Astrocyte (in vitro differentiated cells and primary cell): ENCODE results near the gene COA6. TPM values are rescaled to one million over a fixed set of nuclear protein-coding genes. Genes with fewer than 3 reads are reported as not detected.

Source experiments
- DNase-seq: peaks from one replicate; pipeline ENCODE4 v3.0.0-alpha.2; 2010; ENCODE audit warnings: low read depth
- FAIRE-seq: peaks from 2 replicates; lab custom pipeline; 2011; peaks lifted over from hg19 to GRCh38; lab: Jason Lieb, UNC
- H2AFZ ChIP-seq: 2 replicates; pipeline ENCODE4 v1.6.0; 2012; ENCODE audit warnings: low read depth, low read length, inconsistent platforms
- H3K27ac ChIP-seq: 2 replicates; pipeline ENCODE4 v1.5.1; 2011; ENCODE audit warnings: low read depth, low read length, inconsistent platforms
- H3K27me3 ChIP-seq: 2 replicates; pipeline ENCODE4 v1.6.0; 2011; ENCODE audit warnings: low read length, inconsistent platforms; ENCODE audit not compliant: insufficient read depth
- H3K36me3 ChIP-seq: 2 replicates; pipeline ENCODE4 v1.5.1; 2011; ENCODE audit warnings: low read length, inconsistent platforms; ENCODE audit not compliant: insufficient read depth
- H3K4me1 ChIP-seq: 2 replicates; pipeline ENCODE4 v1.5.1; 2011; ENCODE audit warnings: low read length, inconsistent platforms; ENCODE audit not compliant: insufficient read depth
- H3K4me2 ChIP-seq: 2 replicates; pipeline ENCODE4 v1.6.0; 2012; ENCODE audit warnings: low read length, inconsistent platforms
- H3K4me3 ChIP-seq: 2 replicates; pipeline ENCODE4 v1.5.1; 2011; ENCODE audit warnings: low read depth, mild to moderate bottlenecking, low read length, inconsistent platforms; ENCODE audit not compliant: insufficient read depth
- H3K79me2 ChIP-seq: 2 replicates; pipeline ENCODE4 v1.6.0; 2012; ENCODE audit warnings: mild to moderate bottlenecking, low read length, inconsistent platforms; ENCODE audit not compliant: insufficient read depth
- H3K9ac ChIP-seq: 2 replicates; pipeline ENCODE4 v1.6.0; 2012; ENCODE audit warnings: mild to moderate bottlenecking, low read length, inconsistent platforms
- H3K9me3 ChIP-seq: 2 replicates; pipeline ENCODE4 v1.5.1; 2012; ENCODE audit warnings: low read depth, mild to moderate bottlenecking, low read length, inconsistent platforms; ENCODE audit not compliant: insufficient read depth
- H4K20me1 ChIP-seq: 2 replicates; pipeline ENCODE4 v1.6.0; 2012; ENCODE audit warnings: low read length, inconsistent platforms; ENCODE audit not compliant: insufficient read depth
- H3K27ac Mint-ChIP-seq: one replicate; pipeline ENCODE4 v1.8.0; 2021; ENCODE audit warnings: mild to moderate bottlenecking, mixed read lengths; ENCODE audit not compliant: unreplicated experiment
- H3K27me3 Mint-ChIP-seq: one replicate; pipeline ENCODE4 v1.8.0; 2021; ENCODE audit warnings: low read depth, mixed read lengths; ENCODE audit not compliant: unreplicated experiment
- H3K36me3 Mint-ChIP-seq: one replicate; pipeline ENCODE4 v1.8.0; 2021; ENCODE audit warnings: low read depth, mixed read lengths; ENCODE audit not compliant: unreplicated experiment
- H3K4me1 Mint-ChIP-seq: one replicate; pipeline ENCODE4 v1.8.0; 2021; ENCODE audit warnings: low read depth, mixed read lengths; ENCODE audit not compliant: unreplicated experiment
- H3K4me3 Mint-ChIP-seq: one replicate; pipeline ENCODE4 v1.8.0; 2021; ENCODE audit warnings: mild to moderate bottlenecking, moderate library complexity, mixed read lengths; ENCODE audit not compliant: unreplicated experiment
- H3K9me3 Mint-ChIP-seq: one replicate; pipeline ENCODE4 v1.8.0; 2021; ENCODE audit warnings: mild to moderate bottlenecking, mixed read lengths; ENCODE audit not compliant: unreplicated experiment
- EZH2 ChIP-seq: IDR thresholded peaks from 2 replicates; pipeline ENCODE4 v1.6.1; 2012; ENCODE audit warnings: mild to moderate bottlenecking, low read length, inconsistent platforms; ENCODE audit not compliant: insufficient read depth
- total RNA-seq: library from RNA; stranded (reverse); gene quantifications from 2 replicates; pipeline ENCODE4 v1.2.1, GENCODE V29; 2021
- TF ChIP-seq, protein P1 (sequence below): IDR thresholded peaks from 2 replicates; pipeline ENCODE4 v1.5.1; 2011; ENCODE audit warnings: low read depth, mild to moderate bottlenecking, inconsistent platforms, low read length, moderate library complexity; ENCODE audit not compliant: insufficient read depth

The COA6 gene
- total RNA-seq, 1 donor from 2014 or later = 22.0 TPM

GRCh38 chr1:234340528-234340927, 32.7 kb upstream of the COA6 start:
- Histone ChIP-seq H3K27me3 (no peaks in the 10 kb centered on the region), H3K27ac (no peak overlapping the region), H4K20me1 (no peaks in the 10 kb centered on the region), H3K4me2 (no peak overlapping the region), H3K4me3 (no peak overlapping the region), H3K36me3 (no peaks in the 10 kb centered on the region), H3K4me1 (no peaks in the 10 kb centered on the region), H3K9me3 (no peaks in the 10 kb centered on the region), H3K9ac (no peak overlapping the region), H3K79me2 (no peaks in the 10 kb centered on the region), H2AFZ (no peak overlapping the region)
- no peak overlapping the region for H3K27ac Mint-ChIP-seq
- H3K27me3 Mint-ChIP-seq = no peaks in the 10 kb centered on the region
- DNase-seq (no peak), FAIRE-seq (no peak)
- H3K4me1 Mint-ChIP-seq = no peaks in the 10 kb centered on the region
- H3K9me3 Mint-ChIP-seq = peaks cover 9% of the 10 kb centered on the region
- no peak overlapping the region for H3K4me3 Mint-ChIP-seq
- TF ChIP-seq, protein P1, sequence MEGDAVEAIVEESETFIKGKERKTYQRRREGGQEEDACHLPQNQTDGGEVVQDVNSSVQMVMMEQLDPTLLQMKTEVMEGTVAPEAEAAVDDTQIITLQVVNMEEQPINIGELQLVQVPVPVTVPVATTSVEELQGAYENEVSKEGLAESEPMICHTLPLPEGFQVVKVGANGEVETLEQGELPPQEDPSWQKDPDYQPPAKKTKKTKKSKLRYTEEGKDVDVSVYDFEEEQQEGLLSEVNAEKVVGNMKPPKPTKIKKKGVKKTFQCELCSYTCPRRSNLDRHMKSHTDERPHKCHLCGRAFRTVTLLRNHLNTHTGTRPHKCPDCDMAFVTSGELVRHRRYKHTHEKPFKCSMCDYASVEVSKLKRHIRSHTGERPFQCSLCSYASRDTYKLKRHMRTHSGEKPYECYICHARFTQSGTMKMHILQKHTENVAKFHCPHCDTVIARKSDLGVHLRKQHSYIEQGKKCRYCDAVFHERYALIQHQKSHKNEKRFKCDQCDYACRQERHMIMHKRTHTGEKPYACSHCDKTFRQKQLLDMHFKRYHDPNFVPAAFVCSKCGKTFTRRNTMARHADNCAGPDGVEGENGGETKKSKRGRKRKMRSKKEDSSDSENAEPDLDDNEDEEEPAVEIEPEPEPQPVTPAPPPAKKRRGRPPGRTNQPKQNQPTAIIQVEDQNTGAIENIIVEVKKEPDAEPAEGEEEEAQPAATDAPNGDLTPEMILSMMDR = no peak
- TF ChIP-seq EZH2 = no peak
- no peaks in the 10 kb centered on the region for H3K36me3 Mint-ChIP-seq

GRCh38 chr1:234342774-234343173, 30.5 kb upstream of the COA6 start:
- Mint-ChIP-seq H3K36me3 (no peaks in the 10 kb centered on the region), H3K4me1 (no peaks in the 10 kb centered on the region), H3K27me3 (no peaks in the 10 kb centered on the region), H3K4me3 (no peak overlapping the region), H3K9me3 (peaks cover 4% of the 10 kb centered on the region), H3K27ac (no peak overlapping the region)
- H3K9me3 ChIP-seq = no peaks in the 10 kb centered on the region
- H2AFZ ChIP-seq = no peak overlapping the region
- no peaks in the 10 kb centered on the region for H3K27me3 ChIP-seq
- no peaks in the 10 kb centered on the region for H3K79me2 ChIP-seq
- FAIRE-seq (no peak), DNase-seq (no peak)
- TF ChIP-seq, protein P1 = no peak
- no peak for TF ChIP-seq EZH2
- no peak overlapping the region for H3K9ac ChIP-seq
- H3K4me2 ChIP-seq = no peak overlapping the region
- no peaks in the 10 kb centered on the region for H3K4me1 ChIP-seq
- H3K4me3 ChIP-seq = no peak overlapping the region
- H3K27ac ChIP-seq = no peak overlapping the region
- H3K36me3 ChIP-seq = no peaks in the 10 kb centered on the region
- H4K20me1 ChIP-seq = no peaks in the 10 kb centered on the region

DNA sequence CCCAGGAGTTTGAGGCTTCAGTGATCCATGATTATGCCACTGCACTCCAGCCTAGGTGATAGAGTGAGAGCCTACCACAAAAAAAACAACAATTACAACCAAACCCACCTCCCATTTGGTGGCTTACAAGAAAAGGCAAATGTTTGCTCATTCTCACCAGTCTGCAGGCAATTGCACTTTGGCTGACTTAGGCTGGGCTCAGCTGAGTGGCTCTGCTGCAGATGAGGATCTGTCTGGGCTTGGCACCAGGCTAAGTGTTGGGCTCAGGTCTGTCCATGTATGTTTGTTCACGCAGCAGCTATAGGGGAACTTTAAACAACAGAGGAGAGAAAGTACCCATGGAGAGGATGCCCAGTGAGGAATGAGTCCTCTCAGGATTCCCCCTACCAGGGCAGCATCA, 28.0 kb upstream of the COA6 start:
- Mint-ChIP-seq H3K4me1 (no peaks in the 10 kb centered on the region), H3K27ac (no peak overlapping the region), H3K27me3 (no peaks in the 10 kb centered on the region), H3K36me3 (no peaks in the 10 kb centered on the region), H3K9me3 (no peaks in the 10 kb centered on the region), H3K4me3 (no peak overlapping the region)
- Histone ChIP-seq H3K27ac (no peak overlapping the region), H3K79me2 (no peaks in the 10 kb centered on the region), H3K4me3 (no peak overlapping the region), H3K4me2 (no peak overlapping the region), H3K9ac (no peak overlapping the region), H3K9me3 (no peaks in the 10 kb centered on the region), H3K4me1 (no peaks in the 10 kb centered on the region), H2AFZ (no peak overlapping the region), H3K27me3 (no peaks in the 10 kb centered on the region), H3K36me3 (no peaks in the 10 kb centered on the region), H4K20me1 (no peaks in the 10 kb centered on the region)
- TF ChIP-seq, protein P1 = no peak
- TF ChIP-seq EZH2 = no peak
- DNase-seq (no peak), FAIRE-seq (no peak)
